Panc1 (cell line): ENCODE data around the gene HSH2D. TPM values are rescaled to one million over a fixed set of nuclear protein-coding genes. Genes with fewer than 3 reads are reported as not detected.

ENCODE experiments used
- ATAC-seq: fragments of 200-7000 bp; cut with Tn5 transposase; 2 replicates; pipeline ENCODE4 v1.9.1; 2020; ENCODE audit warnings: mild to moderate bottlenecking, moderate library complexity
- BruUV-seq: library from RNA; stranded (reverse); fragments of 400-500 nt; replicated peaks from 2 replicates; lab custom pipeline; 2021; lab: Mats Ljungman, UMichigan
- CTCF ChIA-PET: fragments of 300-600 bp; sonication (Branson Sonifier 250); formaldehyde crosslinking; loops from one replicate; lab custom pipeline; 2022; ENCODE audit warnings: antibody characterized with exemption; lab: Charles Lee
- POLR2A ChIA-PET: fragments of 300-600 bp; sonication (Branson Sonifier 250); formaldehyde crosslinking; loops from one replicate; lab custom pipeline; 2022; ENCODE audit warnings: antibody characterized with exemption; lab: Charles Lee
- DNase-seq: peaks from one replicate; pipeline ENCODE4 v3.0.0-alpha.2; 2010; ENCODE audit warnings: low read depth, low spot score
- H3K27ac ChIP-seq: 2 replicates; pipeline ENCODE4 v1.5.1; 2011; ENCODE audit warnings: mild to moderate bottlenecking, low read length, inconsistent platforms
- H3K27me3 ChIP-seq: fragments of 200-500 bp; sonication (Bioruptor generic); 2 replicates; pipeline ENCODE4 v1.6.0; 2014; ENCODE audit warnings: low read length, inconsistent platforms; ENCODE audit not compliant: control insufficient read depth, insufficient read depth
- H3K36me3 ChIP-seq: fragments of 200-500 bp; sonication (Bioruptor generic); 2 replicates; pipeline ENCODE4 v1.5.1; 2014; ENCODE audit warnings: inconsistent platforms, mild to moderate bottlenecking, low read length, moderate library complexity; ENCODE audit not compliant: control insufficient read depth, insufficient read depth
- H3K4me1 ChIP-seq: 2 replicates; pipeline ENCODE4 v1.5.1; 2011; ENCODE audit warnings: inconsistent platforms, mild to moderate bottlenecking, low read length, moderate library complexity; ENCODE audit not compliant: control insufficient read depth, insufficient read depth
- H3K4me3 ChIP-seq, 2 experiments: 2 replicates each; pipeline ENCODE4 v1.5.1; 2011 to 2012; ENCODE audit warnings: low read depth in 2 of 2, low read length in 2 of 2, mild to moderate bottlenecking in 2 of 2, inconsistent platforms in 1 of 2, moderate library complexity in 1 of 2
- H3K9me3 ChIP-seq: fragments of 200-500 bp; sonication (Bioruptor generic); 2 replicates; pipeline ENCODE4 v1.5.1; 2014; ENCODE audit warnings: low read depth, mild to moderate bottlenecking, inconsistent platforms, low read length, moderate library complexity; ENCODE audit not compliant: control insufficient read depth, insufficient read depth
- POLR2AphosphoS5 ChIP-seq: IDR thresholded peaks from 2 replicates; pipeline ENCODE4 v1.6.1; 2012; ENCODE audit warnings: mild to moderate bottlenecking, low read depth, low read length, moderate library complexity
- SIN3A ChIP-seq: IDR thresholded peaks from 2 replicates; pipeline ENCODE4 v1.6.1; 2012; ENCODE audit warnings: low read depth, mild to moderate bottlenecking, low read length, moderate library complexity, borderline replicate concordance; ENCODE audit not compliant: insufficient read depth
- TCF7L2 ChIP-seq: IDR thresholded peaks from 2 replicates; pipeline ENCODE4 v1.6.1; 2011; ENCODE audit warnings: mild to moderate bottlenecking, low read depth, low read length, inconsistent platforms
- in situ Hi-C: cut with HindIII; loops from 2 replicates; pipeline ENCODE4 v1.10.0; 2016; ENCODE audit warnings: low sequenced_read_pairs, low pct_unique_long_range_greater_than_20kb
- intact Hi-C: fragments of 100-400 bp; cut with micrococcal nuclease; formaldehyde crosslinking; loops from one replicate; pipeline ENCODE4 v1.10.0; 2022; ENCODE audit not compliant: unreplicated experiment
- total RNA-seq: library from RNA; stranded (reverse); gene quantifications from one replicate; pipeline ENCODE4 v1.2.1, GENCODE V29; 2021; ENCODE audit not compliant: unreplicated experiment
- TF ChIP-seq, protein P1 (sequence below): fragments of 450-650 bp; IDR thresholded peaks from 2 replicates; pipeline ENCODE4 v1.5.1; 2017; ENCODE audit warnings: mild to moderate bottlenecking
- TF ChIP-seq, protein P2 (sequence below), 2 experiments: IDR thresholded peaks; 2 replicates each; pipeline ENCODE4 v1.6.1; 2011 to 2012; ENCODE audit warnings: low read depth in 2 of 2, control low read depth in 1 of 2, low read length in 1 of 2, mild to moderate bottlenecking in 1 of 2, moderate library complexity in 1 of 2; ENCODE audit not compliant: insufficient read depth in 1 of 2

The HSH2D gene
- total RNA-seq, 1 experiment from 2014 or later = not detected

DNA sequence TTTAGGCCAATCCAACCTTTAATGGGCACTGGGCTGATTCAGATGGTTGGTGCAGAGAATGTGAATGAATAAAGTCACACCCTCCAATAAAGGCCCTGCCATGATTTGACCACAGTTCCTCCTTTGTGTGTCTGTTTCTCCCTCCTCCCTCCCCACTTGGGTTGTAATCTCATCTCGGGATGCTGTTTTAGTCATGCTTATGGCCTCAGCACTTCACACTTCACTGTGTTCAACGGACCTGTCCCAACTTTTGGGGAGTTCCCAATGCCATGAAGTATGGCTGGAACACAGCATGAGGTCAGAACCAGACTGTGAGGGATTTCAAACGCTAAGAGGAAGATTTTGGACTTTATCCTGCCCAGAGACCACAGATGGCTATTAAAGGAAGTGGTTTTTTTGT is 37.4 kb upstream of the HSH2D start:
- in situ Hi-C loops = no loop called here
- peak; percentile 54 for ATAC-seq
- H3K4me1 ChIP-seq = no peaks in the 10 kb centered on the region

DNA sequence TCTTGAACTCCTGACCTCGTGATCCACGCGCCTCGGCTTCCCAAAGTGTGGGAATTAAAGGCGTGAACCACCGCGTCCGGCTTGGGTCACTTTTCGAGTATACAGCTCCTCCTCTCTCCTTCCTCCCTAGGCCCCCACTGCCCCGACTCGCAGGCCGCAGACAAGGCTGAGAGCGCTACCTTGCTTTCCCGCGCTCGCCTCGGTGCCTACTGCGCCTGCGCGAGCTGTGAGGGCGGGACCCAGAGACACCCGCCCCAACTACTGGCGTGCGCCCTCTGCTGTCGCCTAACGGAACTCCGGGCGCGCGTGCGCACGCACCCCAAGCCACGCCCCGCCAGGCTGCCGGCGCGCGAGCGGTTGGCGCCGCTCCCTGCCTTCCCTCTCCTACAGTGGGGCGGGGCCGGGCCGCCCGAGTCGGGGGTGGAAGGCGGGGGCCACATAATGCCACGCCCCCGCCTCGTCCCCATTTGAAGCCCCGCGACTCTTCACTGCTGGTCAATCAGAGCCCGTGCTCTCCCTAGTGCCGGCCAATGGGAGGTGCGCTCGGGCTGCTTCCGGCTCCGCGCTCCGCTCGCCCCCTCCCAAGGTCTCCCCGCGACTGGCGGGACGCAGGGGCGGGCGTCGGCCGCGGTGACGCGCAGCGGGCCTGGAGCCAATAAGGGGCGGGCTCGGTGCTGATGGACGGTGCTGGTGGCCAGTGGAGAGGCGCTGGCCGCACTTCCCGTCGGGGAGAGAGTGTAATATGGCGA is 32.2 kb upstream of the HSH2D start, which contains the start of gene RAB8A:
Gene RAB8A, plus strand, starts transcription at position 730 of the 749 bp plus-strand sequence. Its CDS starts 13 bp downstream, at position 743.
- BruUV-seq = no TSS peak
- POLR2A ChIA-PET = no interaction called here
- H3K9me3 ChIP-seq = no peaks in the 10 kb centered on the region
- peak; percentile 80 for DNase-seq
- TF ChIP-seq TCF7L2 (peak; percentile 81), SIN3A (peak; percentile 43; the same call in 1 of the 2 replicates), POLR2AphosphoS5 (no peak)
- TF ChIP-seq, protein P1, sequence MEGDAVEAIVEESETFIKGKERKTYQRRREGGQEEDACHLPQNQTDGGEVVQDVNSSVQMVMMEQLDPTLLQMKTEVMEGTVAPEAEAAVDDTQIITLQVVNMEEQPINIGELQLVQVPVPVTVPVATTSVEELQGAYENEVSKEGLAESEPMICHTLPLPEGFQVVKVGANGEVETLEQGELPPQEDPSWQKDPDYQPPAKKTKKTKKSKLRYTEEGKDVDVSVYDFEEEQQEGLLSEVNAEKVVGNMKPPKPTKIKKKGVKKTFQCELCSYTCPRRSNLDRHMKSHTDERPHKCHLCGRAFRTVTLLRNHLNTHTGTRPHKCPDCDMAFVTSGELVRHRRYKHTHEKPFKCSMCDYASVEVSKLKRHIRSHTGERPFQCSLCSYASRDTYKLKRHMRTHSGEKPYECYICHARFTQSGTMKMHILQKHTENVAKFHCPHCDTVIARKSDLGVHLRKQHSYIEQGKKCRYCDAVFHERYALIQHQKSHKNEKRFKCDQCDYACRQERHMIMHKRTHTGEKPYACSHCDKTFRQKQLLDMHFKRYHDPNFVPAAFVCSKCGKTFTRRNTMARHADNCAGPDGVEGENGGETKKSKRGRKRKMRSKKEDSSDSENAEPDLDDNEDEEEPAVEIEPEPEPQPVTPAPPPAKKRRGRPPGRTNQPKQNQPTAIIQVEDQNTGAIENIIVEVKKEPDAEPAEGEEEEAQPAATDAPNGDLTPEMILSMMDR = peak; percentile 90
- TF ChIP-seq, protein P2, sequence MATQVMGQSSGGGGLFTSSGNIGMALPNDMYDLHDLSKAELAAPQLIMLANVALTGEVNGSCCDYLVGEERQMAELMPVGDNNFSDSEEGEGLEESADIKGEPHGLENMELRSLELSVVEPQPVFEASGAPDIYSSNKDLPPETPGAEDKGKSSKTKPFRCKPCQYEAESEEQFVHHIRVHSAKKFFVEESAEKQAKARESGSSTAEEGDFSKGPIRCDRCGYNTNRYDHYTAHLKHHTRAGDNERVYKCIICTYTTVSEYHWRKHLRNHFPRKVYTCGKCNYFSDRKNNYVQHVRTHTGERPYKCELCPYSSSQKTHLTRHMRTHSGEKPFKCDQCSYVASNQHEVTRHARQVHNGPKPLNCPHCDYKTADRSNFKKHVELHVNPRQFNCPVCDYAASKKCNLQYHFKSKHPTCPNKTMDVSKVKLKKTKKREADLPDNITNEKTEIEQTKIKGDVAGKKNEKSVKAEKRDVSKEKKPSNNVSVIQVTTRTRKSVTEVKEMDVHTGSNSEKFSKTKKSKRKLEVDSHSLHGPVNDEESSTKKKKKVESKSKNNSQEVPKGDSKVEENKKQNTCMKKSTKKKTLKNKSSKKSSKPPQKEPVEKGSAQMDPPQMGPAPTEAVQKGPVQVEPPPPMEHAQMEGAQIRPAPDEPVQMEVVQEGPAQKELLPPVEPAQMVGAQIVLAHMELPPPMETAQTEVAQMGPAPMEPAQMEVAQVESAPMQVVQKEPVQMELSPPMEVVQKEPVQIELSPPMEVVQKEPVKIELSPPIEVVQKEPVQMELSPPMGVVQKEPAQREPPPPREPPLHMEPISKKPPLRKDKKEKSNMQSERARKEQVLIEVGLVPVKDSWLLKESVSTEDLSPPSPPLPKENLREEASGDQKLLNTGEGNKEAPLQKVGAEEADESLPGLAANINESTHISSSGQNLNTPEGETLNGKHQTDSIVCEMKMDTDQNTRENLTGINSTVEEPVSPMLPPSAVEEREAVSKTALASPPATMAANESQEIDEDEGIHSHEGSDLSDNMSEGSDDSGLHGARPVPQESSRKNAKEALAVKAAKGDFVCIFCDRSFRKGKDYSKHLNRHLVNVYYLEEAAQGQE (IDR thresholded peaks at IDR 0.05; ENCODE audit: insufficient read depth in 1 of 2, low read depth in 2 of 2, low read length in 1 of 2) = no peak
- H3K4me3 ChIP-seq = peak within 1 kb of the TSS; percentile 79 to 95
- H3K27me3 ChIP-seq = no peaks in the 10 kb centered on the region
- CTCF ChIA-PET = interaction anchor here (0.6 to 0.7 kb wide), 3 partner anchors 25 to 154 kb away, joined by 3 to 12 read pairs (median 3); no protein-coding TSS in a partner anchor
- peak; percentile 99 for ATAC-seq
- H3K27ac ChIP-seq = peak within 1 kb of the TSS; percentile 92
- in situ Hi-C loops = no loop called here
- no peaks in the 10 kb centered on the region; the same call in 1 of the 2 replicates for H3K36me3 ChIP-seq
- H3K4me1 ChIP-seq = peaks cover 5% of the 10 kb centered on the region; the same call in 1 of the 2 replicates
- intact Hi-C loops = no loop called here

More for the DNA sequence above, 37.4 kb upstream of the HSH2D start:
- Histone ChIP-seq H3K27me3 (no peaks in the 10 kb centered on the region), H3K9me3 (no peaks in the 10 kb centered on the region), H3K36me3 (no peaks in the 10 kb centered on the region; the same call in 1 of the 2 replicates), H3K27ac (no peak overlapping the region), H3K4me3 (no peak overlapping the region)
- peak; percentile 36 for DNase-seq
- intact Hi-C loops = no loop called here
- TF ChIP-seq, protein P2 (IDR thresholded peaks at IDR 0.05; ENCODE audit: insufficient read depth in 1 of 2, low read depth in 2 of 2, low read length in 1 of 2) = no peak
- no peak for TF ChIP-seq SIN3A
- TF ChIP-seq, protein P1 = no peak
- BruUV-seq = no TSS peak
- POLR2A ChIA-PET = no interaction called here
- CTCF ChIA-PET = no interaction called here
